Left ventricle myocardium inferior (tissue), 1 donor: Measurements from ENCODE around the gene GADL1. TPM values are rescaled to one million over a fixed set of nuclear protein-coding genes. Genes with fewer than 3 reads are reported as not detected.

ENCODE experiments used
- DNase-seq: peaks from one replicate; pipeline ENCODE4 v3.0.0-alpha.2; 2020
- H3K27ac ChIP-seq: fragments of 200-600 bp; replicated peaks from 2 replicates; pipeline ENCODE4 v1.8.0; 2021
- H3K27me3 ChIP-seq: fragments of 200-600 bp; 2 replicates; pipeline ENCODE4 v1.8.0; 2021; ENCODE audit warnings: low read depth
- H3K36me3 ChIP-seq: fragments of 200-600 bp; 2 replicates; pipeline ENCODE4 v1.8.0; 2021
- H3K4me1 ChIP-seq: fragments of 200-600 bp; 2 replicates; pipeline ENCODE4 v1.8.0; 2021
- H3K4me3 ChIP-seq: fragments of 200-600 bp; 2 replicates; pipeline ENCODE4 v1.8.0; 2021; ENCODE audit warnings: mild to moderate bottlenecking, moderate library complexity
- H3K9me3 ChIP-seq: fragments of 200-600 bp; replicated peaks from 2 replicates; pipeline ENCODE4 v1.8.0; 2021
- CTCF ChIP-seq: fragments of 200-600 bp; IDR thresholded peaks from 2 replicates; pipeline ENCODE4 v1.8.0; 2021; ENCODE audit warnings: antibody characterized with exemption, mild to moderate bottlenecking, borderline replicate concordance
- intact Hi-C: fragments of 100-400 bp; cut with micrococcal nuclease; formaldehyde crosslinking; loops from one replicate; pipeline ENCODE4 v1.11.0; 2022
- total RNA-seq: library from RNA; stranded (reverse); fragmentation: NEBNext Ultra II Directional; extraction: Animal tissue kit (Norgen Biotek cat#: 25700); gene quantifications from one replicate; pipeline ENCODE4 v1.2.1, GENCODE V29; 2021
- donor health status: DM: no; HTN: yes; CAD: no; lungs with severe emphysema.

The GADL1 gene
- total RNA-seq, 1 donor from 2014 or later = 0.11 TPM

GRCh38 chr3:30741889-30742288 is 152.6 kb downstream of the GADL1 start:
- Histone ChIP-seq H3K4me3 (no peak overlapping the region), H3K9me3 (no peaks in the 10 kb centered on the region), H3K36me3 (no peaks in the 10 kb centered on the region), H3K27me3 (no peaks in the 10 kb centered on the region), H3K4me1 (no peaks in the 10 kb centered on the region), H3K27ac (no peak overlapping the region)
- TF ChIP-seq CTCF = no peak
- intact Hi-C loops = no loop called here
- no peak for DNase-seq

- Histone ChIP-seq H3K4me1 (no peaks in the 10 kb centered on the region), H3K9me3 (no peaks in the 10 kb centered on the region), H3K36me3 (no peaks in the 10 kb centered on the region), H3K27me3 (no peaks in the 10 kb centered on the region), H3K27ac (no peak overlapping the region), H3K4me3 (no peak overlapping the region)
- DNase-seq = no peak
- intact Hi-C loops = no loop called here
- no peak for TF ChIP-seq CTCF
Observed at GRCh38 chr3:30738605-30739004, 155.9 kb downstream of the GADL1 start.

GRCh38 chr3:30737743-30738499 is 156.5 kb downstream of the GADL1 start:
- no peak for TF ChIP-seq CTCF
- Histone ChIP-seq H3K4me3 (no peak overlapping the region), H3K27me3 (no peaks in the 10 kb centered on the region), H3K27ac (no peak overlapping the region), H3K9me3 (no peaks in the 10 kb centered on the region), H3K4me1 (no peaks in the 10 kb centered on the region), H3K36me3 (no peaks in the 10 kb centered on the region)
- DNase-seq = no peak
- intact Hi-C loops = no loop called here

GRCh38 chr3:30733696-30734095 is 160.8 kb downstream of the GADL1 start:
- Histone ChIP-seq H3K27me3 (no peaks in the 10 kb centered on the region), H3K27ac (no peak overlapping the region), H3K36me3 (no peaks in the 10 kb centered on the region), H3K9me3 (no peaks in the 10 kb centered on the region), H3K4me3 (no peak overlapping the region), H3K4me1 (peaks cover 12% of the 10 kb centered on the region)
- DNase-seq = no peak
- intact Hi-C loops = no loop called here
- TF ChIP-seq CTCF = no peak

- Histone ChIP-seq H3K9me3 (no peaks in the 10 kb centered on the region), H3K4me1 (peaks cover 12% of the 10 kb centered on the region), H3K27ac (no peak overlapping the region), H3K36me3 (no peaks in the 10 kb centered on the region), H3K4me3 (no peak overlapping the region), H3K27me3 (no peaks in the 10 kb centered on the region)
- no peak for TF ChIP-seq CTCF
- intact Hi-C loops = no loop called here
- no peak for DNase-seq
Observed at GRCh38 chr3:30733209-30733608, 161.3 kb downstream of the GADL1 start.
